Stimulated activated CD8-positive, alpha-beta memory T cell treated with anti-CD3 and anti-CD28 coated beads, Interleukin-12 subunit alpha, Interleukin-12 subunit beta, amount 100 ng/mL, for 4 hours (primary cell): ENCODE results near the gene LMX1B.
"Not testable (repeated sequence)": the region's sequence is repeated elsewhere in the genome, so short reads cannot be mapped to it uniquely, and the experiment has no call there.

ENCODE experiments used
- DNase-seq: peaks from one replicate; pipeline ENCODE4 v3.0.0-alpha.2; 2020; ENCODE audit warnings: low read depth

Gene LMX1B

DNA sequence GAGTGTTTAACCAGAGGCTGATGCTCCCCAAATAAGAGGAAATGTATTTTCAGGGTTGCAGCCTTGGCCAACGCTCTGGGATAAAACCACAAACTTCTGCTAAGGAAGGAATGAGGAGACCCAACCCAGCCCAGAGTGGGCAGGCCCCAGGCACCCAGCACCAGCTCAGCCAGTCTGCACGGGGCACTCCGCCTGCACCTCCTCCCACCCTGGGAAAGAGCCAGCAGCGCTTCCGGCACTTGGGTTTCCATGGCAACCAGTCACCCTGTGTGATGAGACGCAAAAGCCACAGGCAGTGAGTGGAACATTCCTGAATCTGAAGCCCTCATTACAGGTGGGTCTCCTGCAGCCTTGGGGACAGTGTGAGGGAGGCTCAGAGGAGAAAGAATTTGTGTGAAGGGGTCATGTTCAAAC lies 105.9 kb downstream of the LMX1B start:
- peak; percentile 76 for DNase-seq

- DNase-seq, result no peak
Observed at GRCh38 chr9:126720036-126720435, 106.3 kb downstream of the LMX1B start.

DNA sequence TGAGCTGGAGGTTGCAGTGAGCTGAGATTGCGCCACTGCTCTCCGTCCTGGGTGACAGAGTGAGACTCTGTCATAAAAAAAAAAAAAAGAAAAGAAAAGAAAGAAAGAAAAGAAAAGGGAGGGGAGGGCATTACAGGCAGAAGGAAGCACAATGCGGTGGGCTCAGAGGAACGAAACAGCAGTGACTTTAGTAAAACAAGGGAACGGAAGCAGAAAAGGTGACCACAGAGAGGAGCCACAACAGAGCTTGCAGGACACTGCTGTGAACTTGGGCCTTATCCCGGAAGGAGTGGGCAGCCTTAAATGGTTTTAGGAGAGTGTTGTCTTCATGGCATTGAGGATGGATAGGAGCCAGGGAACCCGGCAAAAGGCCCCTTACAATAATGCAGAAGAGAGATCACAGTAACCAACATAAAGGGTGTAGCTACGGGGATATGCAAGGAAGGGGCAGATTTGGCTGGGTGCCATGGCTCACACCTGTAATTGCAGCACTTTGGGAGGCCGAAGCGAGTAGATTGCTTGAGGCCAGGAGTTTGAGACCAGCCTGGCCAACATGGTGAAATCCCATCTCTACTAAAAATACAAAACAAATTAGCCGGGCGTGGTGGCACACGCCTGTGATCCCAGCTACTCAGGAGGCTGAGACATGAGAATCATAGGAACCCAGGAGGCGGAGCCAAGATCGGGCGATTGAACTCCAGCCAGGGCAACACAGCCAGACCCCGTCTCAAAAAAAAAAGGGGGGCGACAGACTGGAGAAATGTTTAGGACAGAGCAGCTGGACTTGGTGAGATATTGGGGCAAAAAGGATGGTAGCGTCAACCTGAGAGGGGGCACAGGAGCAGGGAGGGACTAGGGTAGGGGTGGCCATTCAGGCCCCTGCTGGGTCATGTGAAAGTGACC lies 107.2 kb downstream of the LMX1B start:
- DNase-seq, result no peak

- DNase-seq, result no peak
Observed at GRCh38 chr9:126721564-126721981, 107.8 kb downstream of the LMX1B start.

DNA sequence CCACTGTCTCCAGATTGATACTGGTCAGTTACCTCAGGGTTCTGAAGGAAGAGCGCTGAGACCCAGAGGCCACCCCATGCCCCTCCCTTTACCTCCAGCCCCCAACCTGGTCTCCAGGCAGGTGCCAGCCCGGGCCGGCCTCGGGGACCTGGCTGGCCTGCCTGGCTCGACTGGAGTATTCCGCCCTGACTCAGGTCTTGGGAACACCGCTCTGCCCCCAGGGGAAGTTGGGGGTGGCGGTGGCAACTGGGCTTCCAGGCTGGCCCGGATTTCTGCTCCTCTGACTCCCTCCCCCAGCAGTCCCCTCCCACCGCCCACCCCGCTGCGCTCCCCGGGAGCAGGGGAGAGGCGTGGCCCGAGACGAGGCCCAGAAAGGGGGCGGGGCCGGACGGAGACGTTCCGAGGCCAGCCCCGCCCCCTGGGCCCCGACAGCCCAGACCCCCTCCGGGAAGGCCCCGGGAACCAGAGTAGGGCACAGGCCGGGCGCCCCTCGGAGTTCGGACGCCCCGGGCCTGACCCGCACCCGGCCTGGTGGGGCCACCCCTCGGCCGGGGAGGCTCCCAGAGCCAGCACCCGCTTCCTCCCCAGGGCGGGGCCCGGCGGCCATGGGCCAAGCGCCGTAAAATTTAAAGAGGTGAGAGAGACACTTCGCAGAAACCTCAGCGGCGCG lies 108.7 kb downstream of the LMX1B start:
- DNase-seq, result peak; percentile 89

GRCh38 chr9:126722922-126723806 lies 109.4 kb downstream of the LMX1B start:
- peak; percentile 56 for DNase-seq

- no peak for DNase-seq
Observed at GRCh38 chr9:126723807-126724172, 110.1 kb downstream of the LMX1B start.

GRCh38 chr9:126724226-126724625 lies 110.5 kb downstream of the LMX1B start:
- DNase-seq, result no peak

- DNase-seq, result not testable (repeated sequence)
Observed at GRCh38 chr9:126725485-126725884, 111.8 kb downstream of the LMX1B start.

- DNase-seq, result not testable (repeated sequence)
Observed at GRCh38 chr9:126728210-126728609, 114.5 kb downstream of the LMX1B start.

DNA sequence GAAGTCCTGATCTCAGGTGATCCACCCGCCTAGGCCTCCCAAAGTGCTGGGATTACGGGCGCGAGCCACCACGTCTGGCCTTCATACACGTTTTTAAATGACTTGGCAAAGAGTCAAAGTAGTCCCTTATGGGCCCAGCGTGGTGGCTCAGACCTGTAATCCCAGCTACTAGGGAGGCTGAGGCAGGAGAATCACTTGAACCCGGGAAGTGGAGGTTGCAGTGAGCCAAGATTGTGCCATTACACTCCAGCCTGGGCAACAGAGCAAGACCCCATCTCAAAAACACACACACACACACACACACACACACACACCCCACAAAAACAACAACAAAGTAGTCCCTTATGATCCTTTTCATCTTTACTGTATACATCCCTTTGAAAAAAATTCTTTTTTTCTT lies 116.9 kb downstream of the LMX1B start:
- DNase-seq, result not testable (repeated sequence)

- no peak for DNase-seq
Observed at GRCh38 chr9:126733005-126733404, 119.3 kb downstream of the LMX1B start.

DNA sequence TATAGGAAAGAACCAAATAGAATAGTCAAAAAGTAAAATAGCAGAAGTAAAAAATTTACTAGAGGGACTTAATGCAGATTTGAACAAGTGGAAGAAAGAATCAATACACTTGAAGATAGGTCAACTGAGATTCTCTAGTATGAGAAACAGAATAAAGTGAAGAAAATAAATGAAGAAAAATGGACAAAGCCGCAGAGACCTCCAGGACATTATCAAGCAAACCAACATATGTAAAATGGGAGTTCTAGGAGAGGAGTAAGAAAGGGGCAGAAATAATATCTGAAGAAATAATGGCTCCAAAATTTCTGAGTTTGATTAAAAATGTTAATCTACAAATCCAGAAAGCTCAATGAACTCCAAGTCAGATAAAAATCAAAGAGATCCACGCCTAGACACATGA lies 121.1 kb downstream of the LMX1B start:
- no peak for DNase-seq

GRCh38 chr9:126735482-126735881 lies 121.8 kb downstream of the LMX1B start:
- no peak for DNase-seq

- DNase-seq, result no peak
Observed at GRCh38 chr9:126738553-126738952, 124.8 kb downstream of the LMX1B start.

GRCh38 chr9:126743041-126743440 lies 129.3 kb downstream of the LMX1B start:
- no peak for DNase-seq

DNA sequence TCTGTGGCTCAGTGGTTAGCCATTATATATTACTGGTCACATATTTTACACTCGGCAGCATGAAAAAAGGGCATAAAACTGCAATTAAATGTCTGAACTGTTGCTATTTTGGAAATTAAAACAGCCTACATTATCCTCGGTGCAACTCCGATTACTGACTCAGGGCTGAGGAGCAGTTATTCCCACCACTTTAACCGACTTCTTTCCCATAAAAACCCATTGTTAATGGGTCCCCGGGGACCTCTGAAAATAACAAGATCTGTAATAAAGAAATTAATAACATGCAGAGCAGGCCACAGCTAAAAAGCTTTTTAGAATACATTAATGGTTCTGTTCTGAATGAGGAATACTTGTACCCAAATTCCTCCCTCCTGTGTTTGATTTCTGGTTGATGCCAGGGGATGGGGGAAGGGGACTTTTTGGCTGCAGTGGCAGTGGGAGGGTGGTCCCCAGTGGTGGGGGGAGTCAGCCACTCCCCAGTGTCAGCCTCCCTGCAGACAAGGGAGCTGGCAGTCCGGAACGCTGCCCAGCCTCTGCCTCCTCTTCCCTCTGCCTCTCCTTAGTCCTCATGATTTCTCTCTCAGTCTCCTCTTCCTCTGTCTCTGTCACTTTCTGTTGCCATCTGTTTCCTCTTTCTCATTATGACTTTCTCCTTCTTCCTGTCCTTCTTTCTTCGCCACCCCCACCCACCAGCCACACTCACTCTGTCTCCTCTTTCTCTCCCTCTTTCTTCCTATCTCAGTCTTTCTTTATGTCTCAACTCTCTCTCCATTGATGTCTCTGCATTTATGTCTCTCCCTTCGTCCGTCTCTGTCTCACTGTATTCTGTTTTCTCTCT lies 132.1 kb downstream of the LMX1B start:
- DNase-seq, result no peak
